Activated T-cell treated with anti-CD3 and anti-CD28 coated beads, Interleukin-2, amount 50 U/mL, for 72 hours (primary cell): Measurements from ENCODE around the gene ATP6V1F. TPM values are rescaled to one million over a fixed set of nuclear protein-coding genes. Genes with fewer than 3 reads are reported as not detected.

Experiments
- ATAC-seq, 2 donors: fragments of 150-1000 bp; cut with Tn5 transposase; replicated peaks in 1 of 2; 2 replicates each; pipeline ENCODE4 v1.10.0; 2021; ENCODE audit warnings: moderate library complexity in 2 of 2, mild to moderate bottlenecking in 1 of 2
- DNase-seq, 2 donors: peaks; one replicate each; pipeline ENCODE4 v3.0.0; 2021 to 2022; ENCODE audit warnings: mixed read lengths in 1 of 2
- H3K27ac Mint-ChIP-seq: one replicate; pipeline ENCODE4 v1.8.0; 2022; ENCODE audit warnings: mild to moderate bottlenecking, moderate library complexity, mixed read lengths
- H3K27me3 Mint-ChIP-seq: one replicate; pipeline ENCODE4 v1.8.0; 2022; ENCODE audit warnings: low read depth, mixed read lengths
- H3K36me3 Mint-ChIP-seq, 2 donors: one replicate each; pipeline ENCODE4 v1.8.0; 2022; ENCODE audit warnings: mixed read lengths in 2 of 2, mild to moderate bottlenecking in 1 of 2; ENCODE audit not compliant: insufficient read depth in 2 of 2
- H3K4me1 Mint-ChIP-seq: one replicate; pipeline ENCODE4 v1.8.0; 2022; ENCODE audit warnings: low read depth, mixed read lengths
- H3K4me3 Mint-ChIP-seq, 2 donors: one replicate each; pipeline ENCODE4 v1.8.0; 2022; ENCODE audit warnings: mild to moderate bottlenecking in 2 of 2, mixed read lengths in 2 of 2, moderate library complexity in 2 of 2
- H3K9me3 Mint-ChIP-seq, 2 donors: one replicate each; pipeline ENCODE4 v1.8.0; 2022; ENCODE audit warnings: mixed read lengths in 2 of 2
- total RNA-seq, 2 donors: library from RNA; stranded (reverse); gene quantifications; one replicate each; pipeline ENCODE4 v1.2.3, GENCODE V29; 2022

ATP6V1F gene
- total RNA-seq, 2 donors from 2014 or later: 68.3 to 73.3 TPM

GRCh38 chr7:128831178-128831993, 31.3 kb upstream of the ATP6V1F start:
- no peak for DNase-seq

GRCh38 chr7:128831994-128832879, 30.4 kb upstream of the ATP6V1F start:
- Mint-ChIP-seq H3K27me3 (peaks cover 45% of the 10 kb centered on the region), H3K4me3 (peak overlapping the region in 1 of 2 donors; percentile 15), H3K36me3 (no peaks in the 10 kb centered on the region), H3K27ac (no peak overlapping the region), H3K9me3 (no peaks in the 10 kb centered on the region), H3K4me1 (peaks cover 13% of the 10 kb centered on the region)
- ATAC-seq (no peak), DNase-seq (no peak)

More at GRCh38 chr7:128831178-128831993, 31.3 kb upstream of the ATP6V1F start:
- H3K36me3 Mint-ChIP-seq: no peaks in the 10 kb centered on the region
- peaks cover 13% of the 10 kb centered on the region for H3K4me1 Mint-ChIP-seq
- ATAC-seq: peak; percentile 11 to 21
- no peak overlapping the region for H3K27ac Mint-ChIP-seq
- peaks cover 45% of the 10 kb centered on the region for H3K27me3 Mint-ChIP-seq
- peak overlapping the region; percentile 16 to 58 for H3K4me3 Mint-ChIP-seq
- no peaks in the 10 kb centered on the region for H3K9me3 Mint-ChIP-seq

- DNase-seq: no peak
- H3K36me3 Mint-ChIP-seq: no peaks in the 10 kb centered on the region
- no peaks in the 10 kb centered on the region for H3K9me3 Mint-ChIP-seq
- ATAC-seq: no peak
- H3K27ac Mint-ChIP-seq: no peak overlapping the region
- H3K4me1 Mint-ChIP-seq: peaks cover 13% of the 10 kb centered on the region
- H3K4me3 Mint-ChIP-seq: no peak overlapping the region
- peaks cover 41% of the 10 kb centered on the region for H3K27me3 Mint-ChIP-seq
Measured at GRCh38 chr7:128832880-128833147, 29.8 kb upstream of the ATP6V1F start.

- H3K27ac Mint-ChIP-seq: no peak overlapping the region
- peaks cover 13% of the 10 kb centered on the region for H3K4me1 Mint-ChIP-seq
- H3K27me3 Mint-ChIP-seq: peaks cover 36% of the 10 kb centered on the region
- ATAC-seq (no peak), DNase-seq (no peak)
- H3K4me3 Mint-ChIP-seq: no peak overlapping the region
- H3K9me3 Mint-ChIP-seq: no peaks in the 10 kb centered on the region
- no peaks in the 10 kb centered on the region for H3K36me3 Mint-ChIP-seq
Measured at GRCh38 chr7:128833148-128833945, 29.3 kb upstream of the ATP6V1F start.

- Mint-ChIP-seq H3K27me3 (peaks cover 32% of the 10 kb centered on the region), H3K27ac (no peak overlapping the region), H3K9me3 (no peaks in the 10 kb centered on the region), H3K36me3 (no peaks in the 10 kb centered on the region), H3K4me1 (peaks cover 13% of the 10 kb centered on the region), H3K4me3 (no peak overlapping the region)
- DNase-seq (no peak), ATAC-seq (no peak)
Measured at GRCh38 chr7:128833946-128834325, 28.7 kb upstream of the ATP6V1F start.

GRCh38 chr7:128835231-128835751, 27.4 kb upstream of the ATP6V1F start:
- Mint-ChIP-seq H3K27me3 (peaks cover 21% of the 10 kb centered on the region), H3K4me3 (no peak overlapping the region), H3K36me3 (no peaks in the 10 kb centered on the region), H3K9me3 (no peaks in the 10 kb centered on the region), H3K27ac (no peak overlapping the region), H3K4me1 (peaks cover 13% of the 10 kb centered on the region)
- no peak for DNase-seq
- no peak for ATAC-seq

- H3K27me3 Mint-ChIP-seq: peaks cover 15% of the 10 kb centered on the region
- DNase-seq: no peak
- no peaks in the 10 kb centered on the region for H3K36me3 Mint-ChIP-seq
- H3K27ac Mint-ChIP-seq: no peak overlapping the region
- no peak for ATAC-seq
- no peak overlapping the region for H3K4me3 Mint-ChIP-seq
- H3K4me1 Mint-ChIP-seq: peaks cover 8% of the 10 kb centered on the region
- no peaks in the 10 kb centered on the region for H3K9me3 Mint-ChIP-seq
Measured at GRCh38 chr7:128835790-128836641, 26.6 kb upstream of the ATP6V1F start.

- peaks cover 7% of the 10 kb centered on the region for H3K27me3 Mint-ChIP-seq
- H3K27ac Mint-ChIP-seq: no peak overlapping the region
- H3K4me1 Mint-ChIP-seq: peaks cover 3% of the 10 kb centered on the region
- H3K9me3 Mint-ChIP-seq: no peaks in the 10 kb centered on the region
- ATAC-seq (no peak), DNase-seq (no peak)
- no peaks in the 10 kb centered on the region for H3K36me3 Mint-ChIP-seq
- no peak overlapping the region for H3K4me3 Mint-ChIP-seq
Measured at GRCh38 chr7:128836729-128837348, 25.8 kb upstream of the ATP6V1F start.

GRCh38 chr7:128837521-128837921, 25.1 kb upstream of the ATP6V1F start:
- Mint-ChIP-seq H3K27me3 (peaks cover 6% of the 10 kb centered on the region), H3K36me3 (no peaks in the 10 kb centered on the region)
- no peak for ATAC-seq

GRCh38 chr7:128838109-128838779, 24.4 kb upstream of the ATP6V1F start:
- DNase-seq (no peak), ATAC-seq (no peak)
- Mint-ChIP-seq H3K4me3 (no peak overlapping the region), H3K4me1 (peaks cover 7% of the 10 kb centered on the region), H3K9me3 (no peaks in the 10 kb centered on the region), H3K27ac (no peak overlapping the region), H3K36me3 (no peaks in the 10 kb centered on the region), H3K27me3 (peaks cover 6% of the 10 kb centered on the region)

More at GRCh38 chr7:128837521-128837921, 25.1 kb upstream of the ATP6V1F start:
- no peak for DNase-seq
- Mint-ChIP-seq H3K4me1 (peaks cover 7% of the 10 kb centered on the region), H3K27ac (no peak overlapping the region), H3K4me3 (no peak overlapping the region), H3K9me3 (no peaks in the 10 kb centered on the region)

- ATAC-seq: no peak
- H3K27me3 Mint-ChIP-seq: peaks cover 6% of the 10 kb centered on the region
- no peak overlapping the region for H3K27ac Mint-ChIP-seq
- H3K4me1 Mint-ChIP-seq: peaks cover 7% of the 10 kb centered on the region
- H3K36me3 Mint-ChIP-seq: no peaks in the 10 kb centered on the region
- no peaks in the 10 kb centered on the region for H3K9me3 Mint-ChIP-seq
- H3K4me3 Mint-ChIP-seq: no peak overlapping the region
- no peak for DNase-seq
Measured at GRCh38 chr7:128838981-128839731, 23.5 kb upstream of the ATP6V1F start.
